K562 (cell line): Measurements from ENCODE around the gene RAB17. TPM values are rescaled to one million over a fixed set of nuclear protein-coding genes. Genes with fewer than 3 reads are reported as not detected.

Experiments used
- HDGF ChIP-seq: fragments of 450-650 bp; IDR thresholded peaks from 2 replicates; pipeline ENCODE4 v1.6.1; 2016
- MYNN ChIP-seq, 2 experiments: sonication (generic); formaldehyde crosslinking in 1 of 2; IDR thresholded peaks; 2 replicates each; pipeline versions ENCODE4 v1.5.0 to v1.6.1; 2016 to 2020; ENCODE audit warnings: antibody characterized with exemption in 1 of 2, missing genetic modification reagents in 1 of 2
- POU5F1 ChIP-seq: fragments of 150-350 bp; IDR thresholded peaks from 2 replicates; pipeline ENCODE4 v1.6.1; 2014; ENCODE audit warnings: borderline replicate concordance, low read length, low read depth, mild to moderate bottlenecking; ENCODE audit not compliant: partially characterized antibody
- TAF9B ChIP-seq: fragments of 450-650 bp; IDR thresholded peaks from 2 replicates; pipeline ENCODE4 v1.6.1; 2018; ENCODE audit warnings: mild to moderate bottlenecking; ENCODE audit not compliant: partially characterized antibody
- U2AF2 ChIP-seq: fragments of 200-400 bp; formaldehyde crosslinking; optimal IDR thresholded peaks from 2 replicates; pipeline ENCODE3; 2017; ENCODE audit warnings: low read depth, mild to moderate bottlenecking, low read length
- ZBTB8A ChIP-seq: fragments of 450-650 bp; IDR thresholded peaks from 2 replicates; pipeline ENCODE4 v1.6.1; 2018; ENCODE audit warnings: mild to moderate bottlenecking, moderate library complexity; ENCODE audit not compliant: partially characterized antibody
- polyA plus RNA-seq, 8 experiments: library from polyadenylated mRNA; depleted of rRNA in 4 of 8; stranded (reverse) in 5 of 8; unstranded in 3 of 8; fragments of >200 nt; fragmentation: Nextera tagmentation in 2 of 8; fragmentation: Illumina TruSeq in 1 of 8; extraction: Ambion mirVana in 2 of 8; extraction: Trizol in 1 of 8; gene quantifications; 2 replicates each; pipeline versions ENCODE4 v1.2.1 to v1.2.3, GENCODE V29; 2011 to 2014; ENCODE audit warnings: inconsistent platforms in 1 of 8, missing spikeins in 1 of 8
- total RNA-seq, 7 experiments: library from RNA; depleted of rRNA in 6 of 7; stranded (reverse); fragments of >200 nt in 6 of 7; fragmentation: Illumina TruSeq in 2 of 7; extraction: Trizol in 2 of 7; gene quantifications; 2 replicates each; pipeline versions ENCODE4 v1.2.1 to v1.2.3, GENCODE V29; 2011 to 2021; ENCODE audit warnings: low replicate concordance in 1 of 7
- TF ChIP-seq, protein P1 (sequence below): sonication (generic); formaldehyde crosslinking; IDR thresholded peaks from 2 replicates; pipeline ENCODE4 v1.8.1; 2023; ENCODE audit warnings: mild to moderate bottlenecking, missing genetic modification reagents
- TF ChIP-seq, protein P2 (sequence below): fragments of 250-450 bp; sonication (Bioruptor Pico); IDR thresholded peaks from 2 replicates; pipeline ENCODE4 v1.4.0; 2020; ENCODE audit warnings: mild to moderate bottlenecking, moderate library complexity
- TF ChIP-seq, protein P3 (sequence below): IDR thresholded peaks from 2 replicates; pipeline ENCODE4 v1.6.1; 2012; ENCODE audit warnings: low read depth, low read length, improper control_type of control experiment, borderline replicate concordance

RAB17 gene
- total and polyA plus RNA-seq, 9 of the 15 experiments (the other 6 are each of a cell fraction or from before 2014, with no cell fraction given): 0.13 TPM; not detected in 8

DNA sequence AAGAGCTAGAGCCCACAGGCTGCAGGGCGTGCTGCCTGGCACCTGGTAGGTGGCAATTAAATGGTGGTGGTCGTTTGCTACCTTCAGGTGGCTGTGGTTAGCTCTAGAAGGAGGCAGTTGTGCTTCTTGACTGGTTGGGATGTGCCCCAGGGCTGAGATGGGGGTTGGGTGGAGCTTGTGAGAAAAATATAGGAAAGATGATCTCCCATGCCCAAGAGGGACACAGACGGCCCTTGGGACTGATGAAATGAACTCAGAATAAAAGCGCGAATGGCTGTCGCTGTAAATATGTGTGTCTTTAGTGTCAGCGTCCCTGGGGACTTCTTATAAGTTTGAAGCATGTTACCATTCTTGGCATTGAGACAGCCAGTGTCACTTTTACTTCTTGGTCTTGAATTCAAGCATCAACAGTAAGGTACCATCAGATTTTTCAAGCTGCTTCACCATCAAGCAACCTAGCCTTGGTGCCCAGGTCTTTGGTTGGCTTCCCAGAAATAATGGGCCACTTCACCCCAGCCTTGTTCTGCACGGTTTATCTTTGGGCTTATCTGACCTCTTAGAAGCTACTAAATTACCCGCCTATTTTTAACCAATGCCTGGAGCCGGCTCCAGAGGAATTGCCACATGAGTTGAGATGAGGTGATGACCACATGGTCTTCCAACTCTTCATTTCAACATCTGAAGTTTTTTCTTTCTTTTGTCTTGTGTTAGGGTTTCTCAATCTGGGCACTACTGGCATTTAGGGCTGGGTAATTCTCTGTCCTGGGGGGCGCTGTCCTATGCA, 48.7 kb upstream of the RAB17 start (continued):
- TF ChIP-seq, protein P1, sequence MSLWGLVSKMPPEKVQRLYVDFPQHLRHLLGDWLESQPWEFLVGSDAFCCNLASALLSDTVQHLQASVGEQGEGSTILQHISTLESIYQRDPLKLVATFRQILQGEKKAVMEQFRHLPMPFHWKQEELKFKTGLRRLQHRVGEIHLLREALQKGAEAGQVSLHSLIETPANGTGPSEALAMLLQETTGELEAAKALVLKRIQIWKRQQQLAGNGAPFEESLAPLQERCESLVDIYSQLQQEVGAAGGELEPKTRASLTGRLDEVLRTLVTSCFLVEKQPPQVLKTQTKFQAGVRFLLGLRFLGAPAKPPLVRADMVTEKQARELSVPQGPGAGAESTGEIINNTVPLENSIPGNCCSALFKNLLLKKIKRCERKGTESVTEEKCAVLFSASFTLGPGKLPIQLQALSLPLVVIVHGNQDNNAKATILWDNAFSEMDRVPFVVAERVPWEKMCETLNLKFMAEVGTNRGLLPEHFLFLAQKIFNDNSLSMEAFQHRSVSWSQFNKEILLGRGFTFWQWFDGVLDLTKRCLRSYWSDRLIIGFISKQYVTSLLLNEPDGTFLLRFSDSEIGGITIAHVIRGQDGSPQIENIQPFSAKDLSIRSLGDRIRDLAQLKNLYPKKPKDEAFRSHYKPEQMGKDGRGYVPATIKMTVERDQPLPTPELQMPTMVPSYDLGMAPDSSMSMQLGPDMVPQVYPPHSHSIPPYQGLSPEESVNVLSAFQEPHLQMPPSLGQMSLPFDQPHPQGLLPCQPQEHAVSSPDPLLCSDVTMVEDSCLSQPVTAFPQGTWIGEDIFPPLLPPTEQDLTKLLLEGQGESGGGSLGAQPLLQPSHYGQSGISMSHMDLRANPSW (CRISPR knock-in tag): no peak
- TF ChIP-seq MYNN (IDR thresholded peaks at IDR 0.05) (no peak), MYNN (CRISPR knock-in tag; IDR thresholded peaks at IDR 0.05) (no peak), U2AF2 (no peak), POU5F1 (no peak), TAF9B (no peak), ZBTB8A (no peak), HDGF (no peak)
- TF ChIP-seq, protein P2, sequence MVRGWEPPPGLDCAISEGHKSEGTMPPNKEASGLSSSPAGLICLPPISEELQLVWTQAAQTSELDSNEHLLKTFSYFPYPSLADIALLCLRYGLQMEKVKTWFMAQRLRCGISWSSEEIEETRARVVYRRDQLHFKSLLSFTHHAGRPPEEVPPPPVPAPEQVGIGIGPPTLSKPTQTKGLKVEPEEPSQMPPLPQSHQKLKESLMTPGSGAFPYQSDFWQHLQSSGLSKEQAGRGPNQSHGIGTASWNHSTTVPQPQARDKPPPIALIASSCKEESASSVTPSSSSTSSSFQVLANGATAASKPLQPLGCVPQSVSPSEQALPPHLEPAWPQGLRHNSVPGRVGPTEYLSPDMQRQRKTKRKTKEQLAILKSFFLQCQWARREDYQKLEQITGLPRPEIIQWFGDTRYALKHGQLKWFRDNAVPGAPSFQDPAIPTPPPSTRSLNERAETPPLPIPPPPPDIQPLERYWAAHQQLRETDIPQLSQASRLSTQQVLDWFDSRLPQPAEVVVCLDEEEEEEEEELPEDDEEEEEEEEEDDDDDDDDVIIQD (CRISPR knock-in tag): no peak
- TF ChIP-seq, protein P3, sequence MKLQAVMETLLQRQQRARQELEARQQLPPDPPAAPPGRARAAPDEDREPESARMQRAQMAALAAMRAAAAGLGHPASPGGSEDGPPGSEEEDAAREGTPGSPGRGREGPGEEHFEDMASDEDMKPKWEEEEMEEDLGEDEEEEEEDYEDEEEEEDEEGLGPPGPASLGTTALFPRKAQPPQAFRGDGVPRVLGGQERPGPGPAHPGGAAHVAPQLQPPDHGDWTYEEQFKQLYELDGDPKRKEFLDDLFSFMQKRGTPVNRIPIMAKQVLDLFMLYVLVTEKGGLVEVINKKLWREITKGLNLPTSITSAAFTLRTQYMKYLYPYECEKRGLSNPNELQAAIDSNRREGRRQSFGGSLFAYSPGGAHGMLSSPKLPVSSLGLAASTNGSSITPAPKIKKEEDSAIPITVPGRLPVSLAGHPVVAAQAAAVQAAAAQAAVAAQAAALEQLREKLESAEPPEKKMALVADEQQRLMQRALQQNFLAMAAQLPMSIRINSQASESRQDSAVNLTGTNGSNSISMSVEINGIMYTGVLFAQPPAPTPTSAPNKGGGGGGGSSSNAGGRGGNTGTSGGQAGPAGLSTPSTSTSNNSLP: no peak
- TF ChIP-seq, all 486 proteins: peak for 0
